OCI-LY1 (cell line): Measurements from ENCODE around the gene CABCOCO1.

ENCODE experiments used
- EZH2 ChIP-seq: fragments of 200-600 bp; sonication (generic), shearing (Covaris generic); IDR thresholded peaks from 2 replicates; pipeline ENCODE4 v1.8.0; 2017; ENCODE audit warnings: borderline replicate concordance, mixed run types, mild to moderate bottlenecking, antibody characterized with exemption, low read length, moderate library complexity, mixed read lengths
- TF ChIP-seq, protein P1 (sequence below): fragments of 200-600 bp; sonication (generic), shearing (Covaris generic); IDR thresholded peaks from 2 replicates; pipeline ENCODE4 v1.5.1; 2017; ENCODE audit warnings: mild to moderate bottlenecking, antibody characterized with exemption, low read length, moderate library complexity, mixed read lengths

DNA sequence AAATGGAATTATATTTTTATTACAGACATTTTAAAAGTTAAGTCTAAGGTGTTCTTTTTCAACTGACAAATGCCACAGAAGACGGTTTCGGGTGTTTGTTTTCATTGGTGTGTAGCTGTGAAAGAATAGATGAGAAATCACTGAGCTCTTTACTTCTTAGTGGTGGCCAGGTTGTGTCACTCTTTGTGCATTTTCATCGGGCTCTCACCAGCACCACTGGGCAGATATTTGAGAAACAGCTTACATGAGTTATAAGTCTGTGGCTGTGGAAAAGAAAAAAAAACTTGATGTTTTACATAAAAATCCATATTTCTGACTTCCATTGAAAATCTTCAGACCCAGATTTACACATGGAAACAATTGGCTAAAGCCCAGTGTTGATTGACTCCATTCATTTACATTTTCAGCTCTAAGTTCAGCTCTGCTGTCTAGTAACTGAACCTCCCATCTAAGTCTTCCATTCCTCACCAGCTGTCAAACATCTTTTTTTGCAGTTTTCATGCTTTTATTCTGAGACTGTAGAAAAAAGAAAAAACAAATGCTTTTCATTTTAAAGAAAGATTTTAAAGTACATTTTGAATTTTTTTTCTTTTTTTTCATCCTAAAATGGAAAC lies 22.3 kb downstream of the CABCOCO1 start:
- TF ChIP-seq, protein P1, sequence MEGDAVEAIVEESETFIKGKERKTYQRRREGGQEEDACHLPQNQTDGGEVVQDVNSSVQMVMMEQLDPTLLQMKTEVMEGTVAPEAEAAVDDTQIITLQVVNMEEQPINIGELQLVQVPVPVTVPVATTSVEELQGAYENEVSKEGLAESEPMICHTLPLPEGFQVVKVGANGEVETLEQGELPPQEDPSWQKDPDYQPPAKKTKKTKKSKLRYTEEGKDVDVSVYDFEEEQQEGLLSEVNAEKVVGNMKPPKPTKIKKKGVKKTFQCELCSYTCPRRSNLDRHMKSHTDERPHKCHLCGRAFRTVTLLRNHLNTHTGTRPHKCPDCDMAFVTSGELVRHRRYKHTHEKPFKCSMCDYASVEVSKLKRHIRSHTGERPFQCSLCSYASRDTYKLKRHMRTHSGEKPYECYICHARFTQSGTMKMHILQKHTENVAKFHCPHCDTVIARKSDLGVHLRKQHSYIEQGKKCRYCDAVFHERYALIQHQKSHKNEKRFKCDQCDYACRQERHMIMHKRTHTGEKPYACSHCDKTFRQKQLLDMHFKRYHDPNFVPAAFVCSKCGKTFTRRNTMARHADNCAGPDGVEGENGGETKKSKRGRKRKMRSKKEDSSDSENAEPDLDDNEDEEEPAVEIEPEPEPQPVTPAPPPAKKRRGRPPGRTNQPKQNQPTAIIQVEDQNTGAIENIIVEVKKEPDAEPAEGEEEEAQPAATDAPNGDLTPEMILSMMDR, result no peak
- TF ChIP-seq EZH2, result no peak
